ENCODE data around the gene CNTN1. TPM values are rescaled to one million over a fixed set of nuclear protein-coding genes. Genes with fewer than 3 reads are reported as not detected.
"Not testable (repeated sequence)": the region's sequence is repeated elsewhere in the genome, so short reads cannot be mapped to it uniquely, and the experiment has no call there.

Gene CNTN1
- total and polyA plus RNA-seq, 9 donors: 21.8 to 123 (median 44.1) TPM

DNA sequence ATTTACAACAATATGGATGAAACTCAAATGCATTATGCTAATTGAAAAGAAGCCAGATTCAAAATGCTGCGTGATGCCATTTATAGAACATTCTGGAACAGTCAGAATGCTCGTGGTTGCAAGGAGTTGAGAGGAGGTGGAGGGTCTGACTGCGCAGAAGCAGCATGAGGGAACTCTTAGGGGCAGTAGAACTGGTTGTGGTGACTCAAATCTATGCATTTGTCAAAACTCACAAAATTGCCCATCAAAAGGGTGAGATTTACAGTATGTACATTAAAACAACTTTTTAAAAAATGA is 382.2 kb downstream of the CNTN1 start:
- Histone ChIP-seq H3K27me3 (no peaks in the 10 kb centered on the region), H3K27ac (no peak overlapping the region), H3K4me1 (ENCODE audit: insufficient read depth) (no peaks in the 10 kb centered on the region), H3K9me3 (no peaks in the 10 kb centered on the region), H3K4me3 (no peak overlapping the region), H3K36me3 (no peaks in the 10 kb centered on the region)
- WGBS, 3 donors: 77 to 81% (median 78%) methylated on average over 3 of the region's 3 CpGs
- DNase-seq: no peak
- TF ChIP-seq POLR2A (IDR thresholded peaks at IDR 0.05) (no peak), EP300 (IDR thresholded peaks at IDR 0.05) (no peak)
- TF ChIP-seq, protein P1, sequence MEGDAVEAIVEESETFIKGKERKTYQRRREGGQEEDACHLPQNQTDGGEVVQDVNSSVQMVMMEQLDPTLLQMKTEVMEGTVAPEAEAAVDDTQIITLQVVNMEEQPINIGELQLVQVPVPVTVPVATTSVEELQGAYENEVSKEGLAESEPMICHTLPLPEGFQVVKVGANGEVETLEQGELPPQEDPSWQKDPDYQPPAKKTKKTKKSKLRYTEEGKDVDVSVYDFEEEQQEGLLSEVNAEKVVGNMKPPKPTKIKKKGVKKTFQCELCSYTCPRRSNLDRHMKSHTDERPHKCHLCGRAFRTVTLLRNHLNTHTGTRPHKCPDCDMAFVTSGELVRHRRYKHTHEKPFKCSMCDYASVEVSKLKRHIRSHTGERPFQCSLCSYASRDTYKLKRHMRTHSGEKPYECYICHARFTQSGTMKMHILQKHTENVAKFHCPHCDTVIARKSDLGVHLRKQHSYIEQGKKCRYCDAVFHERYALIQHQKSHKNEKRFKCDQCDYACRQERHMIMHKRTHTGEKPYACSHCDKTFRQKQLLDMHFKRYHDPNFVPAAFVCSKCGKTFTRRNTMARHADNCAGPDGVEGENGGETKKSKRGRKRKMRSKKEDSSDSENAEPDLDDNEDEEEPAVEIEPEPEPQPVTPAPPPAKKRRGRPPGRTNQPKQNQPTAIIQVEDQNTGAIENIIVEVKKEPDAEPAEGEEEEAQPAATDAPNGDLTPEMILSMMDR (IDR thresholded peaks at IDR 0.05): no peak
- intact Hi-C loops (cut with DNase I): no loop called here

DNA sequence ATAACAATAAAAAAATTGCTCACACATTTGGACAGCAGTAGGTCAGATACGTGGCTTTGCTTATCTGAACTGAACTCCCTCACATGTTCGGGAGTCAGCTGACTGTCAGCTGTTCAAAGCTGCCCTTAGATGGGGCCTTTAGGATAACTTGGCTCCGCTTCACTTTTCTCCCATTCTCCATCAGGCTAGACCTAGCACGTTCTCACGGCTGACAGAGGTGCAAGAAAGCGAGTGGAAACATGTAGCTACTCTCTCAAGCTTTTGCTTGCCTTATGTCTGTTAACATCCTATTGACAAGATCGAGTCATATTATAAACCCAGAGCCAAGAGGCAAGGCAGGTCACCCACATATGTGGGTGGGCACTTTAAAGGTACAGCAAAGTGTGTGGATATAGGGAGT is 383.9 kb downstream of the CNTN1 start:
- Histone ChIP-seq H3K27me3 (no peaks in the 10 kb centered on the region), H3K4me3 (no peak overlapping the region), H3K9me3 (peaks cover 0 to 6% of the 10 kb centered on the region in 2 donors), H3K4me1 (ENCODE audit: insufficient read depth) (no peaks in the 10 kb centered on the region), H3K36me3 (no peaks in the 10 kb centered on the region), H3K27ac (no peak overlapping the region)
- no peak for DNase-seq
- intact Hi-C loops (cut with DNase I): no loop called here
- TF ChIP-seq POLR2A (IDR thresholded peaks at IDR 0.05) (no peak), EP300 (IDR thresholded peaks at IDR 0.05) (no peak)
- TF ChIP-seq, protein P1 (IDR thresholded peaks at IDR 0.05): no peak
- 54 to 65% (median 61%) methylated on average over 7 of the region's 7 CpGs for WGBS, 3 donors

DNA sequence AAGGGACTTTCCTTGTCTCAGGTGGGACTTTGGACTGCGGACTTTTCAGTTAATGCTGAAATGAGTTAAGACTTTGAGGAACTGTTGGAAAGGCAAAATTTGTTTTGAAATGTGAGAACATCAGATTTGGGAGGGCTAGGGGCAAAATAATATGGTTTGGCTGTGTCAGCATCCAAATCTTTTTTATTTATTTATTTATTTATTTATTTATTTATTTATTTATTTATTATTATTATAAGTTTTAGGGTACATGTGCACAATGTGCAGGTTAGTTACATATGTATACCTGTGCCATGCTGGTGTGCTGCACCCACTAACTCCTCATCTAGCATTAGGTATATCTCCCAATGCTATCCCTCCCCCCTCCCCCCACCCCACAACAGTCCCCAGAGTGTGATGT is 389.0 kb downstream of the CNTN1 start:
- WGBS, 3 donors: 0% methylated on average over 1 of the region's 1 CpG
- H3K36me3 ChIP-seq; H3K27ac ChIP-seq; H3K9me3 ChIP-seq; H3K4me3 ChIP-seq; H3K27me3 ChIP-seq; intact Hi-C loops (cut with DNase I); DNase-seq; H3K4me1 ChIP-seq (ENCODE audit: insufficient read depth): not testable (repeated sequence)

DNA sequence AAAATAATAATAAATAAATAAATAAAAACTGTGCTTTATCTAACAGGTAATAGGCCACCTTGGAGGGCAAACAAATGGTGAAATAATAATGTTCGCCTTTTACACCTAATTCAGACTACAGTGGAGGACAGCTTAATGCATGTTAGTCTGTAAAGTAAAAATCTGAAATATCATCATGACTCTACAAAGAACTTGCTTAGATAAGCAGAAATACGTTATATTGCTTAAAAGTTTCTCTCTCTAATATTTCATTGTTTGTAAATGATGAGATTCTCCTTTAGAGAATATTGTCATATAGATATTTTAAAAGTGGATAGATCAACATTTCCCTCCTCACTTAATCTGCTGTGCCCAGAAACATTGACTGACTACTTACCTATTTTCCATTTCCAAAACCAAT is 397.2 kb downstream of the CNTN1 start:
- Histone ChIP-seq H3K4me3 (no peak overlapping the region), H3K27me3 (no peaks in the 10 kb centered on the region), H3K36me3 (no peaks in the 10 kb centered on the region), H3K4me1 (ENCODE audit: insufficient read depth) (no peaks in the 10 kb centered on the region), H3K9me3 (no peaks in the 10 kb centered on the region), H3K27ac (no peak overlapping the region)
- WGBS, 3 donors: 87 to 88% (median 88%) methylated on average over 2 of the region's 2 CpGs
- TF ChIP-seq POLR2A (IDR thresholded peaks at IDR 0.05) (no peak), EP300 (IDR thresholded peaks at IDR 0.05) (no peak)
- TF ChIP-seq, protein P1 (IDR thresholded peaks at IDR 0.05): no peak
- intact Hi-C loops (cut with DNase I): no loop called here
- DNase-seq: no peak

DNA sequence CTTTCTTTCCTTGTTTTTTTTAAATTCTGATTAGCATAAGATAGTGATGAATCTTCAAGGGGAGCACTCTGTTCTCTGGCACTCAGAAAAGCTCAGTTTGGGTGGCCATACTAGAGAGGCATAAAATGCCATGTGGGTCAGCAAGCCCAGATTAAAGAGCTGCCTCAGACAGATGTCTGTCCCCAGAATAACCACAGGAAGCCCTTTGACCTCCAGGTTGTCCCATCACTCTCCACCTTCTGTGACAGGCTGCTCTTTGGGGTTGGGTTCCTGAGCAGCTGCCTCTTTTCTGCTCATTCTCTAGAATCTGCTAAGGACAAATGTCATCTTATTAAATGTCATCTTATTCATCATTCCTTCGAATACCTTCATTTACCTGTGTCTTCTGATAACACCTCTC is 399.9 kb downstream of the CNTN1 start:
- Histone ChIP-seq H3K4me1 (ENCODE audit: insufficient read depth) (no peaks in the 10 kb centered on the region), H3K9me3 (no peaks in the 10 kb centered on the region), H3K36me3 (no peaks in the 10 kb centered on the region), H3K27me3 (no peaks in the 10 kb centered on the region), H3K4me3 (no peak overlapping the region), H3K27ac (no peak overlapping the region)
- intact Hi-C loops (cut with DNase I): no loop called here
- no peak for DNase-seq
- WGBS, 3 donors: 87 to 98% (median 89%) methylated on average over 1 of the region's 1 CpG
- TF ChIP-seq, protein P1 (IDR thresholded peaks at IDR 0.05): no peak
- TF ChIP-seq EP300 (IDR thresholded peaks at IDR 0.05) (no peak), POLR2A (IDR thresholded peaks at IDR 0.05) (no peak)

All from ovary (tissue), 9 donors.